ENCODE results near the gene CALR3. TPM values are rescaled to one million over a fixed set of nuclear protein-coding genes. Genes with fewer than 3 reads are reported as not detected.

CALR3 gene
- total RNA-seq, 1 experiment from 2014 or later, result not detected

DNA sequence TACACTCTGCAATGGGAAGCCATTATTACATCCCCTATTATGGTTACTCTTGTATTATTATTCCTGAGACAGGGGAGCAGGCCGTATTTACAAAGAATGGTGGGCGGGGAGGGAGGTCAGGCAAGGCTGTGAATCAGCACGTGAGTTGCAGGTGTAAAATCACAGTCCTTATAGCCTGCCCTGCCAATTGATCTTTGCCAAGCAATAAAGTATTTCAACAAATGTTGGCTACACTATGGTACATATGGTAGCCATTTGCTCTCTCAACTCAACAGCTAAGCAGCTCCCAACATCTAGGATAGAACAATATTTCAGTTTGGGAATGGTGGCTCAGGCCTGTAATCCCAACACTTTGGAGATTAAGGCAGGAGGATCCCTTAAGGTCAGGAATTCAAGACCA lies 36.3 kb downstream of the CALR3 start:
- peaks cover 37% of the 10 kb centered on the region for H3K4me1 ChIP-seq (ENCODE audit: control insufficient read depth, insufficient read depth, low read length)
- no peak overlapping the region for H3K4me3 ChIP-seq (ENCODE audit: low read depth in 2 of 2, low read length in 2 of 2)
- TF ChIP-seq TCF7L2 (IDR thresholded peaks at IDR 0.05; ENCODE audit: low read depth, low read length) (no peak), POLR2AphosphoS5 (IDR thresholded peaks at IDR 0.05; ENCODE audit: low read depth, low read length) (no peak), SIN3A (IDR thresholded peaks at IDR 0.05; ENCODE audit: borderline replicate concordance, insufficient read depth, low read depth, low read length) (no peak)
- TF ChIP-seq, protein P1, sequence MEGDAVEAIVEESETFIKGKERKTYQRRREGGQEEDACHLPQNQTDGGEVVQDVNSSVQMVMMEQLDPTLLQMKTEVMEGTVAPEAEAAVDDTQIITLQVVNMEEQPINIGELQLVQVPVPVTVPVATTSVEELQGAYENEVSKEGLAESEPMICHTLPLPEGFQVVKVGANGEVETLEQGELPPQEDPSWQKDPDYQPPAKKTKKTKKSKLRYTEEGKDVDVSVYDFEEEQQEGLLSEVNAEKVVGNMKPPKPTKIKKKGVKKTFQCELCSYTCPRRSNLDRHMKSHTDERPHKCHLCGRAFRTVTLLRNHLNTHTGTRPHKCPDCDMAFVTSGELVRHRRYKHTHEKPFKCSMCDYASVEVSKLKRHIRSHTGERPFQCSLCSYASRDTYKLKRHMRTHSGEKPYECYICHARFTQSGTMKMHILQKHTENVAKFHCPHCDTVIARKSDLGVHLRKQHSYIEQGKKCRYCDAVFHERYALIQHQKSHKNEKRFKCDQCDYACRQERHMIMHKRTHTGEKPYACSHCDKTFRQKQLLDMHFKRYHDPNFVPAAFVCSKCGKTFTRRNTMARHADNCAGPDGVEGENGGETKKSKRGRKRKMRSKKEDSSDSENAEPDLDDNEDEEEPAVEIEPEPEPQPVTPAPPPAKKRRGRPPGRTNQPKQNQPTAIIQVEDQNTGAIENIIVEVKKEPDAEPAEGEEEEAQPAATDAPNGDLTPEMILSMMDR (IDR thresholded peaks at IDR 0.05), result no peak
- TF ChIP-seq, protein P2, sequence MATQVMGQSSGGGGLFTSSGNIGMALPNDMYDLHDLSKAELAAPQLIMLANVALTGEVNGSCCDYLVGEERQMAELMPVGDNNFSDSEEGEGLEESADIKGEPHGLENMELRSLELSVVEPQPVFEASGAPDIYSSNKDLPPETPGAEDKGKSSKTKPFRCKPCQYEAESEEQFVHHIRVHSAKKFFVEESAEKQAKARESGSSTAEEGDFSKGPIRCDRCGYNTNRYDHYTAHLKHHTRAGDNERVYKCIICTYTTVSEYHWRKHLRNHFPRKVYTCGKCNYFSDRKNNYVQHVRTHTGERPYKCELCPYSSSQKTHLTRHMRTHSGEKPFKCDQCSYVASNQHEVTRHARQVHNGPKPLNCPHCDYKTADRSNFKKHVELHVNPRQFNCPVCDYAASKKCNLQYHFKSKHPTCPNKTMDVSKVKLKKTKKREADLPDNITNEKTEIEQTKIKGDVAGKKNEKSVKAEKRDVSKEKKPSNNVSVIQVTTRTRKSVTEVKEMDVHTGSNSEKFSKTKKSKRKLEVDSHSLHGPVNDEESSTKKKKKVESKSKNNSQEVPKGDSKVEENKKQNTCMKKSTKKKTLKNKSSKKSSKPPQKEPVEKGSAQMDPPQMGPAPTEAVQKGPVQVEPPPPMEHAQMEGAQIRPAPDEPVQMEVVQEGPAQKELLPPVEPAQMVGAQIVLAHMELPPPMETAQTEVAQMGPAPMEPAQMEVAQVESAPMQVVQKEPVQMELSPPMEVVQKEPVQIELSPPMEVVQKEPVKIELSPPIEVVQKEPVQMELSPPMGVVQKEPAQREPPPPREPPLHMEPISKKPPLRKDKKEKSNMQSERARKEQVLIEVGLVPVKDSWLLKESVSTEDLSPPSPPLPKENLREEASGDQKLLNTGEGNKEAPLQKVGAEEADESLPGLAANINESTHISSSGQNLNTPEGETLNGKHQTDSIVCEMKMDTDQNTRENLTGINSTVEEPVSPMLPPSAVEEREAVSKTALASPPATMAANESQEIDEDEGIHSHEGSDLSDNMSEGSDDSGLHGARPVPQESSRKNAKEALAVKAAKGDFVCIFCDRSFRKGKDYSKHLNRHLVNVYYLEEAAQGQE (IDR thresholded peaks at IDR 0.05; ENCODE audit: insufficient read depth in 1 of 2, low read depth in 2 of 2, low read length in 1 of 2), result no peak
- in situ Hi-C loops (cut with HindIII; ENCODE audit: low pct_unique_long_range_greater_than_20kb, low sequenced_read_pairs), result no loop called here
- ATAC-seq (no peak), DNase-seq (ENCODE audit: low read depth, low spot score) (no peak)
- intact Hi-C loops (cut with micrococcal nuclease; ENCODE audit: unreplicated experiment), result no loop called here
- BruUV-seq (replicated peaks), result no TSS peak
- no peaks in the 10 kb centered on the region for H3K27me3 ChIP-seq (ENCODE audit: control insufficient read depth, insufficient read depth, low read length)
- CTCF ChIA-PET, result no interaction called here
- no peak overlapping the region for H3K27ac ChIP-seq (ENCODE audit: low read length)
- POLR2A ChIA-PET, result no interaction called here
- H3K9me3 ChIP-seq (ENCODE audit: control insufficient read depth, insufficient read depth, low read depth, low read length), result no peaks in the 10 kb centered on the region
- H3K36me3 ChIP-seq (ENCODE audit: control insufficient read depth, insufficient read depth, low read length), result no peaks in the 10 kb centered on the region

DNA sequence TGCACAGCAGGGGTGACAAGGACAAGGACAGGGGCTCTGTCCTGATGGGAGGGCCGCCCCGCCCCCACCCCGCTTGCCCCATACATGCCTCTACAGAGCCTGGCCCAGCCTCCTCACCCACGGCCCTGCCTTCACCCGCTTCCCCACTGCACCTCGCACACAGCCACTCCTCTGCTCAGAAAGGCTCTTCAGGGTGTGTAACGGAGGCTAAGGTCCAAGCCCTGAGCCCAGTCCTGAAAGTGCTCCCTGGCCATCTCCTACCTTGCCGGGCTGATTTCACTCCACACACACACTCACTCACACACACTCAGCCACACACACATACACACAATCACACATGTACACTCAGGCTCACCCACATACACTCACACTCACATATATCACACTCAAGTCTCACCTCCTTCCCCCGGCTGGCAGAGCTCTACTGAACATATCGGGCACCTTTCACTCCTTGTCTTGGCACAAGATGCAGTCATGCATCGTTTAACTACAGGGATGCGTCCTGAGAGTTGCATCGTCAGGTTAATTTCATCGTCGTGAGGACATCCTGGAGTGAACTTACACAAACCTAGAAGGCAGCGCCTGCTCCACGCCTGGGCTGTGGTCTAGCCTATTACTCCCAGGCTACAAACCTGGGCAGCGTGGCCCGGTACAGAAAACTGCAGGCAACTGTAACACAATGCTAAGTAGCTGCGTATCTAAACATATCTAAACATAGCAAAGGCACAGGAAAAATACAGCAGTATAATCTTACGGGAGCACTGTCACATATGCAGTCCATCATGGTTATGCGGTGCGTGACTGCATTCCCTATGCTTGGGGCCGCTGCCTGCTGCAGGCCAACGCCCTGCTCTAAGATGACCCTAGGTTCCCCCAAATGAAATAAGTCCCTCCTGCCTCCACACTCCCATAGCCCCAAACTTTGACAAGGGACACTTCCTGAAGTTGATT lies 37.3 kb downstream of the CALR3 start:
- H3K27ac ChIP-seq (ENCODE audit: low read length), result no peak overlapping the region
- no peaks in the 10 kb centered on the region for H3K36me3 ChIP-seq (ENCODE audit: control insufficient read depth, insufficient read depth, low read length)
- TF ChIP-seq POLR2AphosphoS5 (IDR thresholded peaks at IDR 0.05; ENCODE audit: low read depth, low read length), result no peak
- no peak for TF ChIP-seq SIN3A (IDR thresholded peaks at IDR 0.05; ENCODE audit: borderline replicate concordance, insufficient read depth, low read depth, low read length)
- TF ChIP-seq TCF7L2 (IDR thresholded peaks at IDR 0.05; ENCODE audit: low read depth, low read length), result no peak
- TF ChIP-seq, protein P2 (IDR thresholded peaks at IDR 0.05; ENCODE audit: insufficient read depth in 1 of 2, low read depth in 2 of 2, low read length in 1 of 2), result no peak
- TF ChIP-seq, protein P1 (IDR thresholded peaks at IDR 0.05), result no peak
- intact Hi-C loops (cut with micrococcal nuclease; ENCODE audit: unreplicated experiment), result no loop called here
- CTCF ChIA-PET, result no interaction called here
- H3K9me3 ChIP-seq (ENCODE audit: control insufficient read depth, insufficient read depth, low read depth, low read length), result no peaks in the 10 kb centered on the region
- DNase-seq (ENCODE audit: low read depth, low spot score) (no peak), ATAC-seq (peak; percentile 28; the same call in 1 of the 2 replicates)
- in situ Hi-C loops (cut with HindIII; ENCODE audit: low pct_unique_long_range_greater_than_20kb, low sequenced_read_pairs), result no loop called here
- H3K27me3 ChIP-seq (ENCODE audit: control insufficient read depth, insufficient read depth, low read length), result no peaks in the 10 kb centered on the region
- BruUV-seq (replicated peaks), result no TSS peak
- H3K4me3 ChIP-seq (ENCODE audit: low read depth in 2 of 2, low read length in 2 of 2), result no peak overlapping the region
- POLR2A ChIA-PET, result no interaction called here
- peaks cover 32% of the 10 kb centered on the region for H3K4me1 ChIP-seq (ENCODE audit: control insufficient read depth, insufficient read depth, low read length)

Measured in Panc1 (cell line).